ENCODE results near the gene TRANK1. TPM values are rescaled to one million over a fixed set of nuclear protein-coding genes. Genes with fewer than 3 reads are reported as not detected.
A peak's percentile ranks its signal among the peaks of the same experiment; 100 is the strongest.

TRANK1 gene
- total RNA-seq, 2 donors from 2014 or later = 9.0 to 20.1 TPM

DNA sequence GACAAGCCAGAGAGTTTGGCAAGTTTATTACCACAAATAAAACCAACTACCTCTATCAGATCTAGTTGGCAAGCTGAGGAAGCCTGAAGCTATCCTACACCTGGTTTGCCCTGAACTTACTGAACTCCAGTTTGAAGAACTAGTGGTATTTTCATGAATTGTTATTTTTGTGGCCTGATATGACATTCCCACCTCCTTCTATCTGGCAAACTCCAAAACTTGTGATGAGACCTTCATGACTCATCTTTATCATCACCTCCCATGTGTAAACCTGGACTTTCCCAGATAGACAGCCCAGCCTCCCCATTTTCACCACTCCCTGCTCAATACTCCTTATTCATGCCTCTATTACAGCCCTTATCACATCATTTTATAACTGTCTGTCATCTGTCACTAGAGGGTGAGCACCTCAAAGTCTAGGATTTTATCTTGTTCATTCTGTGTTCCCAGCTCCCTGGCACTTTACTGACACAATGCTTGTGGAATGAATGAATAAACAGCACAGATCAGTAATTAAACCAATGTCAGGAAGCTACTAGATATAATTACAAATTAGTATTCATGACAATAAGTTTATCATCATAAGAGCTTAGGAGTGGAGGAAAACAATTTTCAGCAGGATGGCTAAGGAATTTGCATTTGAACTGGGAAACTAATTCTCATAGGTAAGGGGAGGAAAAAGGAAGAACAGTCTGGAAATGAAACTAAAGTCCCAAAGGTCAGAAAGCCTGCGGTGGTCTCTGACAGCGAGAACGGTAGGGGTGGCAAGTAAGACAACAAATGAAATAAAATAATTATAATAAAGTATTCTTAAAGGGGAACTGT is 13.2 kb upstream of the TRANK1 start:
- H3K4me3 Mint-ChIP-seq = no peak overlapping the region

DNA sequence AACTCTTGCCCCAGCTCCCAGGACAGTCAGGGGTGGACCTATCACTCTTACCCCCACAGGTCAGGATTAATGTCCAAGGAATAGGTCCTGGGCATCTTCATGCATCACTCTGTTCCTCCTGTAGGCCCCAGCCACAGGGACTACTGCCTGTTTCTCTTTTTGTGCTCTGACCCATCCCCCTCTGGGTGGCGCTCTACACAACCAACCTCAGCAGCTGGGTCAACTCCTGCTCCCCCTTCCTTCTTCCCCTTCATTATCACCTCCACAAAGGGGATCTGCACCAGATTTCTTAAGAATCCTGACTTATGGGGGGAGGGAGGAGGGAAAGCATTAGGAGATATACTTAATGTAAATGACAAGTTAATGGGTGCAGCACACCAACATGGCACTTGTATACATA is 12.2 kb upstream of the TRANK1 start:
- Histone ChIP-seq H3K9ac (ENCODE audit: extremely low read depth, low read length, poor library complexity, severe bottlenecking) (no peak overlapping the region), H3K36me3 (ENCODE audit: control insufficient read depth, insufficient read depth, low read length) (no peaks in the 10 kb centered on the region), H3K9me3 (ENCODE audit: control insufficient read depth, low read length) (no peaks in the 10 kb centered on the region), H3K27me3 (ENCODE audit: control insufficient read depth, insufficient read depth, low read length, poor library complexity, severe bottlenecking) (no peaks in the 10 kb centered on the region), H3K27ac (ENCODE audit: low read depth, low read length) (no peak overlapping the region), H3K4me1 (ENCODE audit: control insufficient read depth, insufficient read depth, low read length) (no peaks in the 10 kb centered on the region), H3K4me3 (ENCODE audit: low read length) (no peak overlapping the region)
- no peaks in the 10 kb centered on the region for H3K27me3 Mint-ChIP-seq (ENCODE audit: insufficient read depth)
- 88% methylated on average over 1 of the region's 1 CpG; no CpG with 5 or more reads in 1 of the 2 experiments for WGBS, 2 experiments (ENCODE audit: insufficient coverage in 1 of 2, insufficient read length in 1 of 2)
- H3K9me3 Mint-ChIP-seq = no peaks in the 10 kb centered on the region
- H3K4me3 Mint-ChIP-seq = no peak overlapping the region
- H3K36me3 Mint-ChIP-seq (ENCODE audit: low read depth) = no peaks in the 10 kb centered on the region
- DNase-seq = peak; percentile 80
- TF ChIP-seq, protein P1, sequence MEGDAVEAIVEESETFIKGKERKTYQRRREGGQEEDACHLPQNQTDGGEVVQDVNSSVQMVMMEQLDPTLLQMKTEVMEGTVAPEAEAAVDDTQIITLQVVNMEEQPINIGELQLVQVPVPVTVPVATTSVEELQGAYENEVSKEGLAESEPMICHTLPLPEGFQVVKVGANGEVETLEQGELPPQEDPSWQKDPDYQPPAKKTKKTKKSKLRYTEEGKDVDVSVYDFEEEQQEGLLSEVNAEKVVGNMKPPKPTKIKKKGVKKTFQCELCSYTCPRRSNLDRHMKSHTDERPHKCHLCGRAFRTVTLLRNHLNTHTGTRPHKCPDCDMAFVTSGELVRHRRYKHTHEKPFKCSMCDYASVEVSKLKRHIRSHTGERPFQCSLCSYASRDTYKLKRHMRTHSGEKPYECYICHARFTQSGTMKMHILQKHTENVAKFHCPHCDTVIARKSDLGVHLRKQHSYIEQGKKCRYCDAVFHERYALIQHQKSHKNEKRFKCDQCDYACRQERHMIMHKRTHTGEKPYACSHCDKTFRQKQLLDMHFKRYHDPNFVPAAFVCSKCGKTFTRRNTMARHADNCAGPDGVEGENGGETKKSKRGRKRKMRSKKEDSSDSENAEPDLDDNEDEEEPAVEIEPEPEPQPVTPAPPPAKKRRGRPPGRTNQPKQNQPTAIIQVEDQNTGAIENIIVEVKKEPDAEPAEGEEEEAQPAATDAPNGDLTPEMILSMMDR (conservative IDR thresholded peaks at IDR 0.05) = peak; percentile 65
- peaks cover 4% of the 10 kb centered on the region for H3K4me1 Mint-ChIP-seq
- no peak overlapping the region for H3K27ac Mint-ChIP-seq

More for the DNA sequence above, 13.2 kb upstream of the TRANK1 start:
- Mint-ChIP-seq H3K9me3 (no peaks in the 10 kb centered on the region), H3K36me3 (ENCODE audit: low read depth) (no peaks in the 10 kb centered on the region), H3K27ac (no peak overlapping the region), H3K27me3 (ENCODE audit: insufficient read depth) (no peaks in the 10 kb centered on the region), H3K4me1 (peaks cover 4% of the 10 kb centered on the region)
- H3K9me3 ChIP-seq (ENCODE audit: control insufficient read depth, low read length) = no peaks in the 10 kb centered on the region
- H3K27ac ChIP-seq (ENCODE audit: low read depth, low read length) = no peak overlapping the region
- 93% methylated on average over 3 of the region's 3 CpGs; no CpG with 5 or more reads in 1 of the 2 experiments for WGBS, 2 experiments (ENCODE audit: insufficient coverage in 1 of 2, insufficient read length in 1 of 2)
- no peaks in the 10 kb centered on the region for H3K27me3 ChIP-seq (ENCODE audit: control insufficient read depth, insufficient read depth, low read length, poor library complexity, severe bottlenecking)
- H3K36me3 ChIP-seq (ENCODE audit: control insufficient read depth, insufficient read depth, low read length) = no peaks in the 10 kb centered on the region
- H3K4me3 ChIP-seq (ENCODE audit: low read length) = no peak overlapping the region
- no peak overlapping the region for H3K9ac ChIP-seq (ENCODE audit: extremely low read depth, low read length, poor library complexity, severe bottlenecking)
- no peak for DNase-seq
- no peaks in the 10 kb centered on the region for H3K4me1 ChIP-seq (ENCODE audit: control insufficient read depth, insufficient read depth, low read length)
- TF ChIP-seq, protein P1 (conservative IDR thresholded peaks at IDR 0.05) = no peak

DNA sequence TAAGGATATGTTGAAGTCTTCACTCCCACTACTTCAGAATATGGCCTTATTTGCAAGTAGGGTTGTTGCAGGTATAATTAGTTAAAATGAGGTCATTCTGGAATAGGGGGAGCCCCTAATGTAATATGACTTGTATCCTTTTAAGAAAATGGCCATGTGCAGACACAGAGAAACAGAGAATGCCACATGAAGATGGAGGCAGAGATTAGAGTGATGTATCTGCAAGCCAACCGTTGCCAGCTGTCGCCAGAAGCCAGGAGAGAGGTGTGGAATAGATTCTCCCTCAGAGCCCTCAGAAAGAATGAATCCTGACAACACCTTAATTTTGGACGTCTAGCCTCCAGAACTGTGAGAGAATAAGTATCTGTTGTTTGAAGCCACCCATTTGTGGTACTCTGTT is 11.3 kb upstream of the TRANK1 start:
- no peaks in the 10 kb centered on the region for H3K4me1 ChIP-seq (ENCODE audit: control insufficient read depth, insufficient read depth, low read length)
- H3K27me3 ChIP-seq (ENCODE audit: control insufficient read depth, insufficient read depth, low read length, poor library complexity, severe bottlenecking) = no peaks in the 10 kb centered on the region
- H3K36me3 ChIP-seq (ENCODE audit: control insufficient read depth, insufficient read depth, low read length) = no peaks in the 10 kb centered on the region
- no peaks in the 10 kb centered on the region for H3K9me3 Mint-ChIP-seq
- no peak overlapping the region for H3K4me3 Mint-ChIP-seq
- H3K27ac ChIP-seq (ENCODE audit: low read depth, low read length) = no peak overlapping the region
- 95% methylated on average over 3 of the region's 3 CpGs; no CpG with 5 or more reads in 1 of the 2 experiments for WGBS, 2 experiments (ENCODE audit: insufficient coverage in 1 of 2, insufficient read length in 1 of 2)
- no peaks in the 10 kb centered on the region for H3K9me3 ChIP-seq (ENCODE audit: control insufficient read depth, low read length)
- no peak overlapping the region for H3K4me3 ChIP-seq (ENCODE audit: low read length)
- TF ChIP-seq, protein P1 (conservative IDR thresholded peaks at IDR 0.05) = no peak
- no peaks in the 10 kb centered on the region for H3K27me3 Mint-ChIP-seq (ENCODE audit: insufficient read depth)
- H3K27ac Mint-ChIP-seq = no peak overlapping the region
- no peak for DNase-seq
- no peaks in the 10 kb centered on the region for H3K36me3 Mint-ChIP-seq (ENCODE audit: low read depth)
- H3K4me1 Mint-ChIP-seq = peaks cover 4% of the 10 kb centered on the region
- no peak overlapping the region for H3K9ac ChIP-seq (ENCODE audit: extremely low read depth, low read length, poor library complexity, severe bottlenecking)
